GM18499 (cell line): ENCODE data around the gene ELANE.

Source experiments
- ATAC-seq: cut with Tn5 transposase; IDR thresholded peaks from one replicate; pipeline ENCODE4 v1.9.1; 2021; ENCODE audit warnings: moderate number of reproducible peaks; ENCODE audit not compliant: insufficient read depth, unreplicated experiment

Gene ELANE

GRCh38 chr19:858868-859843 lies 7.1 kb downstream of the ELANE start, which contains the start of gene CFD:
Gene CFD (plus strand): TSS chr19:859664. CDS start chr19:859690, 26 bp downstream.
- ATAC-seq = no peak

- ATAC-seq = no peak
Measured at GRCh38 chr19:861141-861755, 9.1 kb downstream of the ELANE start.

GRCh38 chr19:861756-862580 lies 9.9 kb downstream of the ELANE start:
- no peak for ATAC-seq

- no peak for ATAC-seq
Measured at GRCh38 chr19:862581-863314, 10.6 kb downstream of the ELANE start.

- no peak for ATAC-seq
Measured at GRCh38 chr19:863315-863620, 11.2 kb downstream of the ELANE start.

- no peak for ATAC-seq
Measured at GRCh38 chr19:866769-867300, 14.7 kb downstream of the ELANE start.

- no peak for ATAC-seq
Measured at GRCh38 chr19:867301-867793, 15.2 kb downstream of the ELANE start.

GRCh38 chr19:867855-868457 lies 15.9 kb downstream of the ELANE start:
- no peak for ATAC-seq

- ATAC-seq = no peak
Measured at GRCh38 chr19:868458-869244, 16.5 kb downstream of the ELANE start.

- ATAC-seq = no peak
Measured at GRCh38 chr19:869245-870177, 17.4 kb downstream of the ELANE start.

GRCh38 chr19:870314-870713 lies 18.2 kb downstream of the ELANE start:
- no peak for ATAC-seq

GRCh38 chr19:870963-871401 lies 18.9 kb downstream of the ELANE start:
- no peak for ATAC-seq

- ATAC-seq = no peak
Measured at GRCh38 chr19:871446-872265, 19.6 kb downstream of the ELANE start.

GRCh38 chr19:872266-872951 lies 20.3 kb downstream of the ELANE start:
- no peak for ATAC-seq

GRCh38 chr19:873084-873483 lies 21.0 kb downstream of the ELANE start:
- no peak for ATAC-seq

GRCh38 chr19:873561-874041 lies 21.5 kb downstream of the ELANE start:
- no peak for ATAC-seq
